ENCODE results near the gene USP54.

Gene USP54

GRCh38 chr10:73529089-73529832 lies 61.9 kb downstream of the USP54 start:
- DNase-seq, result peak; percentile 54

- DNase-seq, result no peak
These were observed 68.9 kb downstream of the USP54 start for GRCh38 chr10:73522263-73522662.

- DNase-seq, result no peak
These were observed 71.8 kb downstream of the USP54 start for GRCh38 chr10:73519336-73519735.

GRCh38 chr10:73517166-73517888 lies 73.8 kb downstream of the USP54 start:
- no peak for DNase-seq

- no peak for DNase-seq
These were observed 78.9 kb downstream of the USP54 start for GRCh38 chr10:73512207-73512743.

- DNase-seq, result no peak
These were observed 81.4 kb downstream of the USP54 start for GRCh38 chr10:73509695-73510094.

- no peak for DNase-seq
These were observed 84.7 kb downstream of the USP54 start for GRCh38 chr10:73506491-73506890.

- no peak for DNase-seq
These were observed 85.1 kb downstream of the USP54 start for GRCh38 chr10:73506074-73506473.

- no peak for DNase-seq
These were observed 88.1 kb downstream of the USP54 start for GRCh38 chr10:73503037-73503436.

GRCh38 chr10:73501651-73502050 lies 89.5 kb downstream of the USP54 start:
- DNase-seq, result no peak

GRCh38 chr10:73497623-73498022 lies 93.5 kb downstream of the USP54 start:
- no peak for DNase-seq

GRCh38 chr10:73495884-73496674 lies 95.1 kb downstream of the USP54 start, which contains the start of gene PPP3CB:
TSS of gene PPP3CB (minus strand) at chr10:73496024. CDS start at chr10:73495889, 135 bp downstream.
- peak; percentile 90 for DNase-seq

- peak; percentile 87 for DNase-seq
These were observed 95.8 kb downstream of the USP54 start for GRCh38 chr10:73495226-73495883.

- DNase-seq, result no peak
These were observed 96.3 kb downstream of the USP54 start for GRCh38 chr10:73494877-73495225.

- no peak for DNase-seq
These were observed 96.9 kb downstream of the USP54 start for GRCh38 chr10:73494213-73494612.

GRCh38 chr10:73493781-73494180 lies 97.4 kb downstream of the USP54 start:
- DNase-seq, result no peak

- DNase-seq, result no peak
These were observed 104.5 kb downstream of the USP54 start for GRCh38 chr10:73486601-73487000.

- DNase-seq, result no peak
These were observed 105.8 kb downstream of the USP54 start for GRCh38 chr10:73485320-73485719.

- no peak for DNase-seq
These were observed 111.0 kb downstream of the USP54 start for GRCh38 chr10:73480158-73480557.

- DNase-seq, result no peak
These were observed 112.5 kb downstream of the USP54 start for GRCh38 chr10:73478636-73479035.

GRCh38 chr10:73471226-73471625 lies 119.9 kb downstream of the USP54 start:
- DNase-seq, result no peak

GRCh38 chr10:73469579-73469978 lies 121.6 kb downstream of the USP54 start:
- DNase-seq, result no peak

GRCh38 chr10:73467206-73467605 lies 123.9 kb downstream of the USP54 start:
- DNase-seq, result no peak

Measured in stimulated activated CD4-positive, alpha-beta T cell treated with anti-CD3 and anti-CD28 coated beads, Interleukin-4, amount 100 ng/mL, for 24 hours (primary cell).